ENCODE results near the gene SERPINH1.

Gene SERPINH1

DNA sequence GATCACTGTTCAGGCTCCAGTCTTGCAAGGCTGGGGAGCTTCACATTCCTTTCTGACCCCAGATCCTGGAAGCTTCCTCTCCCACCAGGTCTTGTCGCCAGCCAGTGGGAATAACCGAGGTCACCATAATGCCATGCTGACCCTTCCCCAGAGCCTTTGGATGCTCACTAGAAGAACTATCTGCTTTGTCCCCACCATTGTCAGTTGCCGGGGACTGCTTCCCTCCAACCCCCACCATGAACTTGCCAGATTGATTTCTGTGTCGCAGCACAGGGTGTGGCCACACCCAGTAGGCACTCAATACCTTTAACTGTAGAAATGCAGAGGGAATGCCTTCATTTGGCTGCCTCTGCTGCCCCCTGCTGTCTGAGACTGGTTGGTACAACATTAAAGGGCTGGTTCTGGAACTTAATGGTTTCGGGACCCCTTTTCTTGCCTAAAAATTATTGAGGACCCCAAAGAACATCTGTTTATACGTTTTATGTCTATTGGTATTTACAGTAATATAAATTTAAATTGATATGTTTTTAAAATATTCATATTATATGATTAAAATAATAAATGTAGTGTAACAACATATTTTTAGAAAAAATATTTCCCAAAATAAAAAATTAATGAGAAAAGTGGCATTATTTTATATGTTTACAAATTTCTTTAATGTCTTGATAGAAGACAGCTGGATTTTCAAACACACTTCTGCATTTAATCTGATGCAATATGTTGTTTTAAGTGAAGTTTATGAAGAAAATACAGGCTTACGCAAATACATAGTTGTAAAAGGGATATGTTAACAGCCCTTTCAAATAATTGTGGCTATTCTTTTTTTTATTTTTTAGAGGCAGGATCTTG lies 29.6 kb upstream of the SERPINH1 start:
- peak; percentile 29 for DNase-seq (ENCODE audit: low read depth, low spot score)

DNA sequence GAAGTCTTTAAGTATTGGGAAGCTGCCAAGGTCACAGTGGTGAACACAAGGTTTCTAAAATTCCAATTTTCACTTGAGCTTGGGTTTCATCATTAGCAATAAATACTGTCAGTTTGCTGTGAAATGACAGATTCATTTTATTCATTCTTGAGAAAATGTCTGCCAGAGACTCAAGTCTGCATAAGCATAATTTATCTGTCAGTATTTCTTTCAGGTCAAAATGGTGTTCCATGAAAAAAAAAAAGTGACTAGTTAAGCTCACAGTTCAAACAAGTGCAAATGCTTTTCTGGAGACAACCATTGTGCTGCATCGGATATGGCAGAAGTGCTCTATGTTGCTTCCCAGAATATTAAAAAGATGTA lies 28.2 kb upstream of the SERPINH1 start:
- DNase-seq (ENCODE audit: low read depth, low spot score): no peak

DNA sequence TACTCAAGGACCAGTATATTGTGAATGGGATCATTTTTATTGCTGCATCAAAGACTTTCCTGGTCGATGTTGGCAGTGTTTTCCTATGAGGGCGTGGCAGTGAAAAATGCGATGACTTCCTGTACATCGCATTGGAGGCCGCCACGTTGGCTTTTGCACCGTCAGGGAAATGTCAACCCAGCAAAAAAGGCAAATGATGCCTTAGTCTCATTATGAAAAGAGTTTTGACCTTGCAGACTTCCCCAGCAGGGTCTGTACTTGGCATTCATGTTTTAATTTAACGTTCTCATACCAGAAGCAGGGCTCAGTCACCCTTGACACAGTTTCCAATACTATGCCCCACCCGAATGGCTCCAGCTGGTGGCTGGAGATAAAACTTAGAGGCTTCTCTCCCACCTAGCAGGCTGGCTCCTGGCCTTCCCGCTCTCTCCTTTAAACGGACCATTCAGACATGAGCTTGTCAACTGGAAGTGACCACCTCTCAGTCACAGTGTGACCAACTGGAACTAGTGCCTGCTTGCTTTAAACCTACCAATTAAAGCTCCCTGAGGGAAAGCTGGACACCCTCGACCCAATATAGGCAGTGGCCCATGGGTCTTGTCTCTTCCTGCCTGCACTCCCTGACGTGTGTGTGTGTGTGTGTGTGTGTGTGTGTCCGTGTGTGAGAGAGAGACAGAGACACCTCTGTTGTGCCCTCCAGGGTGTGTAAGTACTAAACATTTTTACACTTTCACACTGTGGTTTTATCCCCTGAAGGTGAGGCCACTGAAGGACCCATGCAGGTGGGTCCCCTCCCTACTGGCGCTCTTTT lies 27.6 kb upstream of the SERPINH1 start:
- no peak for DNase-seq (ENCODE audit: low read depth, low spot score)

DNA sequence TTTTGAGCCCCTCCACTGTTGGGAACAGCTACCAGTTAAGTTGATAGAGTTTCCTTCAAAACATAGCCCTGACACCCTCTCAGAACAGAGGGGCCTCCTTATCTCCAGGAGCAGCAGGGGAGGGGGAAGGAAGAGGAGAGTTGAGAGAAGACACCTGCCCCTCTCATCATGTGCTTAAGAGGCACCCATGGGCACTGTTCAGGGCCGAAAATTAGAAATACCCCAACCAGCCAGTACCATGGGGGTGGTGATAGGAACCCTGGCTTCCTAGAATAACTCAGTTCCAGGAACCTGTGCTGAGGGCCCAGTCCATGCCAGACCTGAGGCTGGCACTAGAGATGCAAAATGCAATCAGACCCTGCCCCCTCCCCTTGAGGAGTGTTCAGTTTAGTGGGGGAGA lies 27.0 kb upstream of the SERPINH1 start:
- DNase-seq (ENCODE audit: low read depth, low spot score): no peak

DNA sequence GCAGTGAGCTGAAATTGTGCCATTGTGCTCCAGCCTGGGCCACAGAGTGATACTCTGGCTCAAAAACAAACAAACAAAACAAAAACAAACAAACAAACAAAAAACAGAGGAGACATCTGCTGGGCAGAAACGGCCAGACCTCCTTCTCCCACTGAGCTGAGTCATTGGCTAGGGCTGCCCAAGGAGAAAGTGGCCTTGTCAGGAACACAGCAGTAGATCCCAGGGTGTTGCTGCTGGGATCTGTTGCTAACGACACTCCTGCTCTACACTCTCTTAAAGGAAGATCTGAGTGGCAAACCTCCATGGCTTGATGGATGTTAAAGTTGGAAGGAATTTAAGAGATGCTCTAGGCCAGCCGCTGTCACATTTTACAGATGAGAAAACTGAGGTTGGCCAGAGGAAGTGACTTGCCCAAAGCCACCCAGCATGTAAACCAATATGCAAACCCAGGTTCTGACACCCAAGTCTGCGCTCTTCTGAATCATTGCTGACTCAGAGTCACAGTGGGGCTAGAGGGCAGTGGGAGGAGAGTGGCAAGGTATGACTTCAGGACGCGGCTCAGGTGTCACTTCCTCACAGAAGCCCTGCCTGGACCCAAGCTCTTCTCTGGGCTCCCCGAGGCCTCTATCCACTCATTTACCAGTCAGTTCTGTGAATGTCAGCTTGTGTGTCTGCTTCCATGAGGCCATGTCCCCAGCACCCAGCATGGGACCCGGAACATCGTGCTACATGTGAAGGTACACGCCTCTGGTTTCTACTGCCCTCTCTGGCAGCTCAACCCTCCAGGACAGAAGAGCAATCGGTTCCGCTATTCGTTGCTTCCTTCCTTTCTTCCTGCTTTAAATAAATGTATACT lies 25.0 kb upstream of the SERPINH1 start:
- no peak for DNase-seq (ENCODE audit: low read depth, low spot score)

DNA sequence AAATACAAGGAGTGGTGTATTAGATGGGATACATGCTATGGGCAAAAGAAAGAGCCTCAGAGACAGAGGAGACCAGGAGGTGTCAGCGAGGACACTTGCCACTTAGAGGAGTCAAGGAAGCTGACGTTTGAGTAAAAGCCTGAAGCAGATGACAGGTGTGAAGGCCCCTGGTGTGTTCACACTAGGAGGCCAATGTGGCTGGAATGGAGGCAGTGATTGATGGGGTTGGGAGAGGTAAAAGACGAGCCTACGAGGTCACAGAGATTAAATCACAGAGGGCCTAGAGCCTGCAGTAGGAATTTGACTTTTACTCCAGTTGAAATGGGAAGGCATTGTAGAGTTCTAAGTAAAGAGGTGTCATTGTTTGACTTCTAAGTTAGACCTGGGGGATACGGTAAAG lies 24.3 kb upstream of the SERPINH1 start:
- no peak for DNase-seq (ENCODE audit: low read depth, low spot score)

DNA sequence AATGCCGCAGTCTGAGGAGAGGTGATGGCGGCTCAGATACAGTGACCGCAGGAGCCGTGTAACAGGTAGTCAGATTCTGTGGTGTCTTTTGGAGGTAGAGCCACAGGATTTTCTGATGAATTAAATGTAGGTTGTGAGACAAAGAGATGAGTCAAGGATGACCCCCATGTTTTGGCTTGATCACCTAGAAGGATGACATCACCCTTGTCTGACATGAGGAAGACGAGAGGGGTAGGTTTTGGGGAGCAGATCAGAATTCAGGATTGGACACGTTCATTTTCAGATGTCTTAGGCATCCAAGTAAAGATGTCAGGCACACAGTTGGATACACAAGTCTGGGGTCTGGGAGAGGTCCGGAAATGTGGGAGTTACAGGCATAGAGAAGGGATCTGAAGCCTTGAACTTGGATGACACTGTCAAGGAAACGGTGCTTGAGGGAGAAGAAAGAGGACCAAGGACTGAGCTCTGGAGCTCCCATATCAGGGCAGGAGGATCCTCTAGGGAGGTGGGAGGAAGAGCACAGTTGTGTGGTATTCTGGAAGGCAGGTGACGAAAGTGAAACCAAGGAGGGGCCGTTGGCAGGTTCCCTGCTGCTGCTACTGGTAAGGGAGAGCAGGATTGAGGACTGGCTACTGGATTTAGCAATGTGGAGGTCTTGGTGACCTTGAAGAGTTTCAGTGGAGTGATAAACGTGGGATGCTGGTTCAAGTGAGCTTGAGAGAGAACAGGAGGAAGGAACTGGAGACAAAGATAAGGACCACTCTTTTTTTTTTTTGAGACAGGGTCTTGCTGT lies 23.7 kb upstream of the SERPINH1 start:
- no peak for DNase-seq (ENCODE audit: low read depth, low spot score)

DNA sequence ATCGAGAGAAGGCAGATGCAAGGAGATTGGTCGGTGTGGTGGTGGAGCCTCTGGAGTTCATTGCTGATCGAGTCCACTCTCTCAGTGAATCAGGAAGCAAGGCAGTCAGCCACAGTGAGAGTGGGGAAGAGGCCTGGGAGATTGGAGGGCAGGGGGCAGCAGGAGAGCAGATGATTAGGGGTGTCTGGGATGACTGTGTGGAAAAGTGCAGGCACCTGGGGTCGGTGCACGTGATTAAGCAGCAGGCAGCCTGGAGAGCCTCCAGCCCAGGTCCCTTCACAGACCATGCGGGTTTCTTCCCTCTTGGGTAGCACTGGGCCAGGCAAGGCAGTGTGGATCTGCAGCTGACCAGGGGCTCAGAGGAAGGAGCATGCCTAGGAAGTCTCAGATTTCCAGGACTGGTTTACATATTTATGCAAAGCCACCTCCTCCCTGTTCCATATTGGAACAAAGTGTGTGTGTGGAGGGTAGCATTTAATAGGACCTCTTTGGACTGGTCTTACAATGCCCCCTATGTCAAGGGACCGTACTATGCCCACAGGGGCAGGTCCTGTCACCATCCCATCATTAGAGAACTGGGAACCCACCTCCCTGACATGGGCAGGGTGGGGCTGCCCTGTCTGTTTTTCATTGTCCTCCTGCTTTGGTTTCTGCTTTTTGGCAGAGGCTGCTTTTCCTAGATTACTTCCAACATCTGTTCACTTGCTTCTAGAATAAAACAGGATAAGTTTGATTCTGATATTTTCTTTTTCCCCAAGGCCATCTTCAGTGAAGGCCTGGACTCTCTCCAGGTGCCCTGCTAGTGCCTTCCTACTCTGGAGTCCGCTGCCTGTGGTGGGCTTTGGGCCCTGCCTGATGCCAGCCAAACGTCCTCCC lies 22.4 kb upstream of the SERPINH1 start:
- DNase-seq (ENCODE audit: low read depth, low spot score): no peak

DNA sequence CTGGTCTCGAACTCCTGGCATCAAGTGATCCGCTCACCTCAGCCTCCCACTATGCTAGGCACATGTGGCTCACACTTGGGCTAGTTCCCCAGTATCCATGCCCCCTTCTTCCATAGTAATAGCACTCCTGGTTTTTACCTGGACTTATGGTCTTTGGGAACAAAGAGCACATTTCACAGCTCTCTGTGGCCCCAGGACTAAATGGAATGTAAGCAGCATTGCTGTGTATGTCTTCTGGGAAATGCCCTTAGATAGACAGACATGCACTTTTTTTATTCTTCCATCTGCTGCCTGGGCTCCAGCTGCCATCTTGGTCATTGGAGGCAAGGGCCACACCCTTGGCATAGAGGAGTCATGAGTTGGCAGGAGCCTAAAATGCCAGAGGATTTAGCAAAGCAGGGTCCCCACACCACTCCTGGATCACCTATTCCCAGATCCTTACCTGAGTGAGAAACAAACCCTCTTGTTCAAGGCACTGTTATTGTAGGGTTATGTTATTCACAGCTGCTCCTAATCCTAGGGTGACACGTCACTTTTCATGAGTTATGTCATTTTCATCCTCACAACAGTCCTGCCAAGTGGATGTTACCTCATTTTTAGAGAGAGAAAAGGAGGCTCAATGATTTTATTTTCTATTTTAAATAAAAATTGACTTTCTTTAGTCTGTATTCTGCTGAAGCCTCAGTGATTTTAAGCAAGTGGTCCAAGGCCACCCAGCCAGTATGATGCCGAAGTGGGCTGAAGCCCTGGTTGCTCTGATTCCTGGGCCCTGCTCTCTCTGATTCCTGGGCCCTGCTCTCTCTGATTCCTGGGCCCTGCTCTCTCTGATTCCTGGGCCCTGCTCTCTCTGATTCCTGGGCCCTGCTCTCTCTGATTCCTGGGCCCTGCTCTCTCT lies 20.6 kb upstream of the SERPINH1 start:
- no peak for DNase-seq (ENCODE audit: low read depth, low spot score)

DNA sequence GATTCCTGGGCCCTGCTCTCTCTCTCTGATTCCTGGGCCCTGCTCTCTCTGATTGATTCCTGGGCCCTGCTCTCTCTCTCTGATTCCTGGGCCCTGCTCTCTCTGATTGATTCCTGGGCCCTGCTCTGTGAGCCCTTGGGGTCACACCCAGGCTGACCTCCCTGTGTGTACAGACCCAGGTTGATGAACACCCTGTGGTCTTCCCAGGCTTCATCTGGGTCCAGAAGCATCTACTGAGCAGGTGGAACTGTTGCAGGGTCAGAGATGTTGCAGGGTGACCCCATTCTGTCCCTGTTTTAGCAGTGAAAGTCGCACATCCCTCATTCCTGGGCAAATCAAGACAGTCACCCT lies 20.0 kb upstream of the SERPINH1 start:
- DNase-seq (ENCODE audit: low read depth, low spot score): no peak

DNA sequence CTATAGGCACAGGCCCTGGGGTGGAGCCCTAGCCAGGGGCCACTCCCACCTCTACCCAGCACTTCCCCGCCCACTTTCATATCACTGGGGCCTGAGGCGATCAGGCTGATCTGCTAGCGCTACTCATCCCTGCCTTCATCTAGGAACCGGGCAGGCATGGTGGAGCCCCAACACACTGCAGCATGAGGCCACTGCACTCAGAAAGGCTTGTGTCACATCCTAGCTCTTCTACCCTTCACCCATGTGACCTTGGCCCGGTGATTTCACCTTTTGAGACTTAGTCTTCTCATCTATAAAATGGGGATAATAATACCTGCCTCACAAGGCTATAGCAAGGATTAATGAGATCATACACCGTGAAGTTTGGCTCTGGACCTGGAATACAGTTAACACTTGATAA lies 18.2 kb upstream of the SERPINH1 start:
- DNase-seq (ENCODE audit: low read depth, low spot score): no peak

DNA sequence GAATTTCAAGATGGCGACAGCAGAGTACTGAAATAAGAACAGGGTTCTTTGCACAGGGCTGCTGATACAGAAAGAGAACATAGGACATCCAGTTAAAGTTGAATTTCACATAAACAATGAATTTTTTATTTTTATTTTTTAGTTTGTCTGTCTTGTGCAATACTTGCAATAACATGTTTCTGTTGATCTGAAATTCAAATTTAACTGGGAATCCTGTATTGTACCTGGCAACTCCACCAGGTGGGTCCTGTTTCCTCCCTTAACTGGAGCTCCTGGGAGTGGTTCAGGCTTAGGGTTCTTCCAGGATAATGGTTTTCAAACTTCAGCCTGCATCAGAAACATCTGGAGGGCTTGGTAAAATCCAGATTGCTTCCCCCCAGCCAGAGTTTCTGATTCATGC lies 14.9 kb upstream of the SERPINH1 start:
- DNase-seq (ENCODE audit: low read depth, low spot score): no peak

DNA sequence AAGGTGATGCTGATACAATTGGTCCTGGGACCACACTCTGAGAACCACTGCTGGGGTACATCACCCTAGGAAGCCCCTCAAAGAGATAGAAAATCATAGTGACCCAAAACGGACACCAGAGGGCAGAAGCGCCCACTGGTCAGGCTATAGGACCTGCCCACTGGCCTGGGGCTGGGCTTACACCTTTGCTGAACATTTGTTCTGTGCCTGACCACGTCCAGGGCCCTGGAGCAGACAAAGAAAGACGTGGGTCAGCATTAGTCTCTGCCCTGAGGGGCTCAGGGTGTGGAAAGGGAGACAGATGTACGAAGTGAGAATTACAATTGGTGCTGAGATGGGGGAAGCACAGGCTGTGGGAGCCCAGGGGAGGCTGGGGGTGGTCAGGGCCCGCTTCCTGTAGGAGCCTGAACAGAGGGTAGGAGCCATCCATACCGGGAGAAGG lies 14.4 kb upstream of the SERPINH1 start:
- DNase-seq (ENCODE audit: low read depth, low spot score): peak; percentile 49

DNA sequence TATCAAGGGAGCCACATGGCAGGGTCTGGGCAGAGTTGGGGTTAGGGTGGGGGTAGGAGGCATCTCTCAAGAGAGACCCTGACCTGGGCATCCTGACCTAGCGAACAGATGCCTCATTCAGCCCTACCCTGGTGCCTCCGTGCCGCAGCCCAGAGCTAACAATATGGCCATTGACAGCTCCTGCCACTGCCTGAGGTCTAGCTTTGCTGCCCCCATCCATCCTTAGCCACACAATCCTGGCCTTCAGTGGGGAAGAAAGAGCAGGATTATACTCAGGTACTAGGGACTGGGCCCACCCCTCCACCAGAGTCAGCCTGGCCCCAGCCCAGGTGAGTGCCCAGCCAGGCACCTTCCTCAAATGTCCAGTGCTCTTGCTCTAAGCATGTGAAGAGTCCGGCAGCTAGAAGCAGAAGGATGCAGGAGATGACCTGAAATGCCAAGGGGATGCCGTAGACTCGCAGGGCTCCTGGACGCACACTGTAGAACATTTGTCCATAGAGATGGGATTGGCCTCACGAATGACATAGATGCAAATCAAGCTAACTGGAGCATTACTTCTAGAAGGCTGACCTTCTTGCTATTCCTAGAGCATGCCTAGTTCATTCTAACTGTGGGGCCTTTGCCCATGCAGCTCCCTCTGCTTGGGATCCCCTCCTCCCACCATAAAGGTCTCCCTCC lies 13.3 kb upstream of the SERPINH1 start:
- DNase-seq (ENCODE audit: low read depth, low spot score): no peak

DNA sequence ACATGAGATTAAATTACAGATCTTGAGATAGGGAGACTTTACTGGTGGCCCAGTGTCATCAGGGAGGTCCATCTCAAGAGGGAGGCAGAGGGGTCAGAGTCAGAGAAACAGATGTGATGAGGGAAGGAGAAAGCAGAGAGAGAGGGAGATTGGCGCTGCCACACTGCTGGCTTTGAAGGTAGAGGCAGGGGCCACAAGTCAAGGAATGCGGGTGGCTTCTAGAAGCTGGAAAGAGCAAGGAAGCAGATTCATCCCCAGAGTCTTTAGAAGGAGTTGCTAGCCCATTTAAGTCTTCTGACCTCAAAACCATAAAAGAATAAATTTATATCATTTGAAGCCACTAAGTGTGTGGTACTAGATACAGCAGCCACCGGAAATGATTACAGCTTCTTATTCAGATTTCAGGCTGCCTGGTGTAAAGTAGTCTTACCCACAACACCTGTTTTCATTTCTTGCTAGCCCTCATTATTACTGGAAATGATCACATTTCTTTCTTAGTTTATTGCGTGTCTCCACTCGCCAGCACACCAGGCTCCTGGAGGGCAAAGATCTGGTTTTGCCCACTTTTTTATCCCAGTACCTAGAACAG lies 12.6 kb upstream of the SERPINH1 start:
- no peak for DNase-seq (ENCODE audit: low read depth, low spot score)

DNA sequence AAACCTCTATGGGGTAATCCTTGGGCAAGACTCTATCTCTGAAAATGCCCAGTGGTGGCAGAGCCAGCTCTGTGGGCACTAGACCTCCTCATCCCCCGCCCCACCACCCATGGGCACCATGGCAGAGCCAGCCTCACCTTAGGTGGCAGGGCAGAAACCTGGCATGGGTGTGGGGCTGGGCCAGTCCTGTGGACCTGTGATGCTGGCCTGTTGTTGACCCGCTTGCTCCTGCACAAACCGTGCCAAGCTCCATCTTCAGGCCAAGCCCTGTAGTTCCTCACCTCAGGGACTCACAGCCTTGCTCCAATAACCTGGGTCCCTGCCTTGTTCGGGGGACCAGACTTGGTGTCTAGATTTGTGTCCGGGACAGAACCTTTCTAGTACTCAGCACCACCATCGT lies 8.9 kb upstream of the SERPINH1 start:
- no peak for DNase-seq (ENCODE audit: low read depth, low spot score)

DNA sequence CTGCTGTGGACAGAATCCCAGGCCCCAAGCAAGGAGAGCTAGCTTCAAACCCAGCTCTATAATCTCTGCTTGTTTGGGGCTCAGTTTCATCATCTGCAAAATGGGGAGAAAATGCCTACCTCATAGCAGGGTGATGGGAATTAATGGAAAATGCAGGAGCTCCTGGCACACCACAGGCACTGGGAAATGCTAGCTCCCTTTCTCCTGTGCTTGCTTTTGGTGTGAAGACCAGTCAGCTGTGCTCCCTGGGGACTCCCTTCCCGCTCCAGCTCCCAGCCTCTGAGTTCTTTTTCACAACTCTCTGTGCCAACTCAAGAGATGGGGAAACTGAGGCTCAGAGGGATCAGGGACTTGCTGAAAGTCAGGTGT lies 8.2 kb upstream of the SERPINH1 start:
- no peak for DNase-seq (ENCODE audit: low read depth, low spot score)

DNA sequence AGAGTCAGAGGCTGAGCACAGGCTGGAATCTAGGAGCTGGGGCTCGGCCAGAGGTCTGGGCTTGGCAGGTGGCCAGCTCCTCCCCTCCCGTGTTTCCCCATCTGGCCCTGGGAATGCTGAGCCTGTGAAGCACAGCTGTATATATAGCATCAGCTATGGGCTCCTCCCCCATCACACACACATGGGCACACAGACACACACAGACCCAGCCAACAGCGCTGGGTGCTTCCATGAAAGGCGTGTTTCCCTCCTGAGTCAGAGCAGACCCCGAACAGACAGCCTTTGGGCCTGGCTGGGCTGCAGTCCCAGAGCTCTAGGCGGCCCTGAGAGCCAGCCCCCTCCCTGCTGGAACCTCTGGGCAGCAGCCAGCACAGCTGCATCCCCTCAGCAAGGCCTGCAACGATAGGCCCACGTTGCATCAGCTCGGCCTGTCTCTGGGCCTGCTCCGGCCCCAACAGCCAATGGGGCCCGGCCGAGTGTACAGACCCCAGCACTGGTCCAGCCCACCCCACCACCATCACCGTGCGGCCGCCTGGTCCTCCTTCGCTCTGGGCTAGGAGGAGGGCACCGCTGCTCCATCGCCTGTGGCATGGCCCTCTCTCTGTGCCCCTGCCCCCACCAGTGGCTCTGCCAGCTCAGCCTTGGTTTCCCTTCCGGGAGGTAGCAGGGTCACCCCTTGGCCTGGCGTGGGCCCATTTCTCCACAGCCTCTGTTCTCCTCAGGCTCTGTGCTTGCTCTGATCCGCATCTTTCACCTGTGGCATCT lies 7.6 kb upstream of the SERPINH1 start:
- peak; percentile 99 for DNase-seq (ENCODE audit: low read depth, low spot score)

Data from smooth muscle cell of the brain vasculature (primary cell).